ENCODE data around the gene L3MBTL4.

L3MBTL4 gene

GRCh38 chr18:6018671-6019070 is 396.0 kb downstream of the L3MBTL4 start:
- no peak for DNase-seq

- DNase-seq, result no peak
Measured at GRCh38 chr18:6017171-6017570, 397.5 kb downstream of the L3MBTL4 start.

- no peak for DNase-seq
Measured at GRCh38 chr18:6015364-6015763, 399.3 kb downstream of the L3MBTL4 start.

- no peak for DNase-seq
Measured at GRCh38 chr18:6013171-6013810, 401.4 kb downstream of the L3MBTL4 start.

- no peak for DNase-seq
Measured at GRCh38 chr18:6010921-6011320, 403.8 kb downstream of the L3MBTL4 start.

GRCh38 chr18:6010284-6010683 is 404.4 kb downstream of the L3MBTL4 start:
- no peak for DNase-seq

- DNase-seq, result no peak
Measured at GRCh38 chr18:6009756-6010155, 405.0 kb downstream of the L3MBTL4 start.

- DNase-seq, result no peak
Measured at GRCh38 chr18:6004683-6005082, 410.0 kb downstream of the L3MBTL4 start.

- no peak for DNase-seq
Measured at GRCh38 chr18:6004119-6004518, 410.6 kb downstream of the L3MBTL4 start.

GRCh38 chr18:6001867-6002266 is 412.8 kb downstream of the L3MBTL4 start:
- no peak for DNase-seq

GRCh38 chr18:5998907-5999306 is 415.8 kb downstream of the L3MBTL4 start:
- no peak for DNase-seq

- no peak for DNase-seq
Measured at GRCh38 chr18:5998166-5998881, 416.4 kb downstream of the L3MBTL4 start.

GRCh38 chr18:5997361-5997760 is 417.4 kb downstream of the L3MBTL4 start:
- DNase-seq, result no peak

GRCh38 chr18:5995626-5996025 is 419.1 kb downstream of the L3MBTL4 start:
- DNase-seq, result no peak

- DNase-seq, result no peak
Measured at GRCh38 chr18:5993938-5994337, 420.8 kb downstream of the L3MBTL4 start.

GRCh38 chr18:5992381-5992780 is 422.3 kb downstream of the L3MBTL4 start:
- no peak for DNase-seq

- DNase-seq, result no peak
Measured at GRCh38 chr18:5987249-5987648, 427.5 kb downstream of the L3MBTL4 start.

GRCh38 chr18:5986257-5986931 is 428.3 kb downstream of the L3MBTL4 start:
- DNase-seq, result no peak

- DNase-seq, result no peak
Measured at GRCh38 chr18:5984245-5984644, 430.5 kb downstream of the L3MBTL4 start.

GRCh38 chr18:5983488-5983887 is 431.2 kb downstream of the L3MBTL4 start:
- no peak for DNase-seq

GRCh38 chr18:5982332-5982731 is 432.4 kb downstream of the L3MBTL4 start:
- DNase-seq, result no peak

- no peak for DNase-seq
Measured at GRCh38 chr18:5980721-5981120, 434.0 kb downstream of the L3MBTL4 start.

- DNase-seq, result no peak
Measured at GRCh38 chr18:5979971-5980457, 434.7 kb downstream of the L3MBTL4 start.
